ENCODE data around the gene GPC6. TPM values are rescaled to one million over a fixed set of nuclear protein-coding genes. Genes with fewer than 3 reads are reported as not detected.

The GPC6 gene
- total RNA-seq, 1 donor from 2014 or later, result 13.8 TPM

- TF ChIP-seq POLR2AphosphoS5 (IDR thresholded peaks at IDR 0.05; ENCODE audit: insufficient read depth in 1 of 2, low read depth in 1 of 2) (no peak), POLR2A (IDR thresholded peaks at IDR 0.05) (no peak)
- TF ChIP-seq, protein P1, sequence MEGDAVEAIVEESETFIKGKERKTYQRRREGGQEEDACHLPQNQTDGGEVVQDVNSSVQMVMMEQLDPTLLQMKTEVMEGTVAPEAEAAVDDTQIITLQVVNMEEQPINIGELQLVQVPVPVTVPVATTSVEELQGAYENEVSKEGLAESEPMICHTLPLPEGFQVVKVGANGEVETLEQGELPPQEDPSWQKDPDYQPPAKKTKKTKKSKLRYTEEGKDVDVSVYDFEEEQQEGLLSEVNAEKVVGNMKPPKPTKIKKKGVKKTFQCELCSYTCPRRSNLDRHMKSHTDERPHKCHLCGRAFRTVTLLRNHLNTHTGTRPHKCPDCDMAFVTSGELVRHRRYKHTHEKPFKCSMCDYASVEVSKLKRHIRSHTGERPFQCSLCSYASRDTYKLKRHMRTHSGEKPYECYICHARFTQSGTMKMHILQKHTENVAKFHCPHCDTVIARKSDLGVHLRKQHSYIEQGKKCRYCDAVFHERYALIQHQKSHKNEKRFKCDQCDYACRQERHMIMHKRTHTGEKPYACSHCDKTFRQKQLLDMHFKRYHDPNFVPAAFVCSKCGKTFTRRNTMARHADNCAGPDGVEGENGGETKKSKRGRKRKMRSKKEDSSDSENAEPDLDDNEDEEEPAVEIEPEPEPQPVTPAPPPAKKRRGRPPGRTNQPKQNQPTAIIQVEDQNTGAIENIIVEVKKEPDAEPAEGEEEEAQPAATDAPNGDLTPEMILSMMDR (IDR thresholded peaks at IDR 0.05), result no peak
- no peak overlapping the region for H3K27ac ChIP-seq
- H3K4me1 ChIP-seq, result no peaks in the 10 kb centered on the region
- intact Hi-C loops (cut with DNase I), result no loop called here
- H3K9me3 ChIP-seq, result no peaks in the 10 kb centered on the region
- no peak overlapping the region for H3K4me3 ChIP-seq
- no peak for DNase-seq (ENCODE audit: extremely low spot score in 2 of 2)
- no peaks in the 10 kb centered on the region for H3K36me3 ChIP-seq
- H3K27me3 ChIP-seq, result no peaks in the 10 kb centered on the region
Observed at GRCh38 chr13:94286581-94286980, 1060.0 kb downstream of the GPC6 start.

GRCh38 chr13:94291631-94292322 is 1065.2 kb downstream of the GPC6 start:
- Histone ChIP-seq H3K27me3 (no peaks in the 10 kb centered on the region), H3K4me1 (no peaks in the 10 kb centered on the region), H3K36me3 (no peaks in the 10 kb centered on the region), H3K9me3 (no peaks in the 10 kb centered on the region), H3K27ac (no peak overlapping the region), H3K4me3 (no peak overlapping the region)
- no peak for DNase-seq (ENCODE audit: extremely low spot score in 2 of 2)
- TF ChIP-seq POLR2A (IDR thresholded peaks at IDR 0.05), result no peak
- TF ChIP-seq, protein P1 (IDR thresholded peaks at IDR 0.05), result no peak
- no peak for TF ChIP-seq POLR2AphosphoS5 (IDR thresholded peaks at IDR 0.05; ENCODE audit: insufficient read depth in 1 of 2, low read depth in 1 of 2)
- intact Hi-C loops (cut with DNase I), result no loop called here

DNA sequence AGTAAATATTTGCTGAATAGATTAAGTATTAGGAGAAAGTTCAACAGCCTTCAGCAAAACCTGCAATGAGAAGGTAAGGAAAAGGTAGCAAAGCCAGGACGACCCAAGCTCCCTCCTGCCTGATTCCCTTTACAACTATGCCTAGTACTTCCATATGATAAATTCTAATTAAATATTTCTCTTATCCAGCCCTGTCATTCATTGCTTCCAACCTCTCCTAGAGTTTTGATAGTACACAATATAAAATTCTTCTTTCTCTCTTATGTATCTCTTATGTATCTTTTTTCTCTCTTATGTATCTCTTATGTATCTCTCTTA is 1065.7 kb downstream of the GPC6 start:
- H3K4me1 ChIP-seq, result no peaks in the 10 kb centered on the region
- TF ChIP-seq, protein P1 (IDR thresholded peaks at IDR 0.05), result no peak
- no peak for TF ChIP-seq POLR2AphosphoS5 (IDR thresholded peaks at IDR 0.05; ENCODE audit: insufficient read depth in 1 of 2, low read depth in 1 of 2)
- TF ChIP-seq POLR2A (IDR thresholded peaks at IDR 0.05), result no peak
- no peaks in the 10 kb centered on the region for H3K36me3 ChIP-seq
- no peak overlapping the region for H3K27ac ChIP-seq
- intact Hi-C loops (cut with DNase I), result no loop called here
- H3K27me3 ChIP-seq, result no peaks in the 10 kb centered on the region
- no peak for DNase-seq (ENCODE audit: extremely low spot score in 2 of 2)
- H3K9me3 ChIP-seq, result no peaks in the 10 kb centered on the region
- no peak overlapping the region for H3K4me3 ChIP-seq

- Histone ChIP-seq H3K27ac (no peak overlapping the region), H3K27me3 (no peaks in the 10 kb centered on the region), H3K36me3 (no peaks in the 10 kb centered on the region), H3K4me3 (no peak overlapping the region), H3K9me3 (no peaks in the 10 kb centered on the region), H3K4me1 (no peaks in the 10 kb centered on the region)
- intact Hi-C loops (cut with DNase I), result no loop called here
- no peak for DNase-seq (ENCODE audit: extremely low spot score in 2 of 2)
- TF ChIP-seq POLR2A (IDR thresholded peaks at IDR 0.05), result no peak
- TF ChIP-seq, protein P1 (IDR thresholded peaks at IDR 0.05), result no peak
- no peak for TF ChIP-seq POLR2AphosphoS5 (IDR thresholded peaks at IDR 0.05; ENCODE audit: insufficient read depth in 1 of 2, low read depth in 1 of 2)
Observed at GRCh38 chr13:94296471-94296870, 1069.9 kb downstream of the GPC6 start.

- H3K27me3 ChIP-seq, result no peaks in the 10 kb centered on the region
- no peak for DNase-seq (ENCODE audit: extremely low spot score in 2 of 2)
- intact Hi-C loops (cut with DNase I), result no loop called here
- H3K36me3 ChIP-seq, result no peaks in the 10 kb centered on the region
- H3K9me3 ChIP-seq, result no peaks in the 10 kb centered on the region
- H3K4me3 ChIP-seq, result no peak overlapping the region
- no peaks in the 10 kb centered on the region for H3K4me1 ChIP-seq
- no peak overlapping the region for H3K27ac ChIP-seq
- TF ChIP-seq POLR2A (IDR thresholded peaks at IDR 0.05), result no peak
Observed at GRCh38 chr13:94298346-94298745, 1071.7 kb downstream of the GPC6 start.

All from vagina (tissue), 2 donors.